Right lobe of liver (tissue), 4 donors: Measurements from ENCODE around the gene NDUFB2.

ENCODE experiments used
- POLR2A ChIP-seq: fragments of 450-650 bp; IDR thresholded peaks from one replicate; pipeline ENCODE4 v1.6.1; 2017; ENCODE audit warnings: antibody characterized with exemption, mild to moderate bottlenecking
- TF ChIP-seq, protein P1 (sequence below), 4 donors: fragments of 200-600 bp in 3 of 4; fragments of 450-650 bp in 1 of 4; IDR thresholded peaks; one replicate each; pipeline versions ENCODE4 v1.5.1 to v1.8.0; 2016 to 2022; ENCODE audit warnings: antibody characterized with exemption in 4 of 4, mild to moderate bottlenecking in 2 of 4
- donor health status: DM: no; HTN: no; CAD: no.
- donor health status: DM: no; HTN: no; CAD: no.
- donor health status: DM: no; HTN: yes; CAD: no.

DNA sequence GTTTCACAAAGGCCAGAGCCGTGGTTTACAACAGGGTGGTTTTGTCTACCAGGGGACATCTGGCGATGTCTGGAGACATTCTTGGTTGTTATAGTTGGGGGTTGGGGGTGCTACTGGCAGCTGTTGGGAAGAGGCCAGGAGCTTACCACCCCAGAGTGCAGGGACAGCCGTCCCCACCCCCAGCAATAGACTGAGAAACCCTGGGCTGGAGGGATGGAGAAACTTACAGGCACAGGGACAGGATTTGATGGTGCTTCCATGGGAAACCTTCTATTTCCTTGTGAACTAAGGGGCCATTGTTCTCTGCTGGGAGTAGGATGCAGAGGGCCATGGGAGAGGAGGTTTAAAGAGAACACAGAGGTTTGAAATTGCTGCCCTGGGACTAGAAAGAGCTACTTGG, 12.9 kb upstream of the NDUFB2 start:
- TF ChIP-seq, protein P1, sequence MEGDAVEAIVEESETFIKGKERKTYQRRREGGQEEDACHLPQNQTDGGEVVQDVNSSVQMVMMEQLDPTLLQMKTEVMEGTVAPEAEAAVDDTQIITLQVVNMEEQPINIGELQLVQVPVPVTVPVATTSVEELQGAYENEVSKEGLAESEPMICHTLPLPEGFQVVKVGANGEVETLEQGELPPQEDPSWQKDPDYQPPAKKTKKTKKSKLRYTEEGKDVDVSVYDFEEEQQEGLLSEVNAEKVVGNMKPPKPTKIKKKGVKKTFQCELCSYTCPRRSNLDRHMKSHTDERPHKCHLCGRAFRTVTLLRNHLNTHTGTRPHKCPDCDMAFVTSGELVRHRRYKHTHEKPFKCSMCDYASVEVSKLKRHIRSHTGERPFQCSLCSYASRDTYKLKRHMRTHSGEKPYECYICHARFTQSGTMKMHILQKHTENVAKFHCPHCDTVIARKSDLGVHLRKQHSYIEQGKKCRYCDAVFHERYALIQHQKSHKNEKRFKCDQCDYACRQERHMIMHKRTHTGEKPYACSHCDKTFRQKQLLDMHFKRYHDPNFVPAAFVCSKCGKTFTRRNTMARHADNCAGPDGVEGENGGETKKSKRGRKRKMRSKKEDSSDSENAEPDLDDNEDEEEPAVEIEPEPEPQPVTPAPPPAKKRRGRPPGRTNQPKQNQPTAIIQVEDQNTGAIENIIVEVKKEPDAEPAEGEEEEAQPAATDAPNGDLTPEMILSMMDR (IDR thresholded peaks at IDR 0.05), result no peak
- TF ChIP-seq POLR2A, result no peak
